Prostate gland (tissue), 2 donors: ENCODE data around the gene NHSL2.

ENCODE experiments used
- CTCF ChIP-seq, 4 experiments: fragments of 200-600 bp in 2 of 4; fragments of 450-650 bp in 2 of 4; sonication (generic) in 2 of 4; IDR thresholded peaks; 1 replicate in 3 of 4; 2 replicates in 1 of 4; pipeline ENCODE4 v1.5.1; 2016 to 2019; ENCODE audit warnings: antibody characterized with exemption in 4 of 4, mild to moderate bottlenecking in 2 of 4, moderate library complexity in 2 of 4
- POLR2A ChIP-seq: fragments of 450-650 bp; IDR thresholded peaks from one replicate; pipeline ENCODE4 v1.6.1; 2016; ENCODE audit warnings: antibody characterized with exemption, mild to moderate bottlenecking

GRCh38 chrX:72038016-72038415 is 127.4 kb downstream of the NHSL2 start:
- TF ChIP-seq CTCF (IDR thresholded peaks at IDR 0.05) (no peak), POLR2A (no peak)
